ENCODE results near the gene IQSEC3.
A peak's percentile ranks its signal among the peaks of the same experiment; 100 is the strongest.
"Not testable (repeated sequence)": the region's sequence is repeated elsewhere in the genome, so short reads cannot be mapped to it uniquely, and the experiment has no call there.

IQSEC3 gene

GRCh38 chr12:109872-110271, 43.3 kb downstream of the IQSEC3 start:
- no peak for DNase-seq

GRCh38 chr12:111699-112493, 45.3 kb downstream of the IQSEC3 start:
- no peak for DNase-seq

GRCh38 chr12:113347-113746, 46.8 kb downstream of the IQSEC3 start:
- DNase-seq, result no peak

GRCh38 chr12:114626-115211, 48.2 kb downstream of the IQSEC3 start:
- no peak for DNase-seq

- DNase-seq, result no peak
These were observed 49.0 kb downstream of the IQSEC3 start for GRCh38 chr12:115518-115917.

GRCh38 chr12:115960-116915, 49.7 kb downstream of the IQSEC3 start:
- no peak for DNase-seq

- DNase-seq, result no peak
These were observed 50.7 kb downstream of the IQSEC3 start for GRCh38 chr12:117311-117710.

GRCh38 chr12:117816-118345, 51.3 kb downstream of the IQSEC3 start:
- no peak for DNase-seq

GRCh38 chr12:118591-118990, 52.0 kb downstream of the IQSEC3 start:
- DNase-seq, result no peak

GRCh38 chr12:120951-121350, 54.4 kb downstream of the IQSEC3 start:
- no peak for DNase-seq

GRCh38 chr12:121647-122046, 55.1 kb downstream of the IQSEC3 start:
- DNase-seq, result no peak

GRCh38 chr12:125075-125474, 58.5 kb downstream of the IQSEC3 start:
- DNase-seq, result no peak

- DNase-seq, result no peak
These were observed 59.0 kb downstream of the IQSEC3 start for GRCh38 chr12:125566-125965.

GRCh38 chr12:128079-128478, 61.5 kb downstream of the IQSEC3 start:
- peak in 1 of 56 donors; percentile 12 for DNase-seq

- no peak for DNase-seq
These were observed 62.4 kb downstream of the IQSEC3 start for GRCh38 chr12:129001-129400.

- DNase-seq, result no peak
These were observed 64.0 kb downstream of the IQSEC3 start for GRCh38 chr12:130519-130918.

- DNase-seq, result no peak
These were observed 64.4 kb downstream of the IQSEC3 start for GRCh38 chr12:131008-131407.

GRCh38 chr12:131732-132495, 65.3 kb downstream of the IQSEC3 start:
- no peak for DNase-seq

GRCh38 chr12:133616-134232, 67.2 kb downstream of the IQSEC3 start:
- DNase-seq, result not testable (repeated sequence)

- DNase-seq, result no peak
These were observed 68.6 kb downstream of the IQSEC3 start for GRCh38 chr12:135138-135537.

Measured in amygdala (tissue), 56 donors.